ENCODE measurements around the gene PCDHB10.
"Not testable (repeated sequence)": the region's sequence is repeated elsewhere in the genome, so short reads cannot be mapped to it uniquely, and the experiment has no call there.

DNA sequence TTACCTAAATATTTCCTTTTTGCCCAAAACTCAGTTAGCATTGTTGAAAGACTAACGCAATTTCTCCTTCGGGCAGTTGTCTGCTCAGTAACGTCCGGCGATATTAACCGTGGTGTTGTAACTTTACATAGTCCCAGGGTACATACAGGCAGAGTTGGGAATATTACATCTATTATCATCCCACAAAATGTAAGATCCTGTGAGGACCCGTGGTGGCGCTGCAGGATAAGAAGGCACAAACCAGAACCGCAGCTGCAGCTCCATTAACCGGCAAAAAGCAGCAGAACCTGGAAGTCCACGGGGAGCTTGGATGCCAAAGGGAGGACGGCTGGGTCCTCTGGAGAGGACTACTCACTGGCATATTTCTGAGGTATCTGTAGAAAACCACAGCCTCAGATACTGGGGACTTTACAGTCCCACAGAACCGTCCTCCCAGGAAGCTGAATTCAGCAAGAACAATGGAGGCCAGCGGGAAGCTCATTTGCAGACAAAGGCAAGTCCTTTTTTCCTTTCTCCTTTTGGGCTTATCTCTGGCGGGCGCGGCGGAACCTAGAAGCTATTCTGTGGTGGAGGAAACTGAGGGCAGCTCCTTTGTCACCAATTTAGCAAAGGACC, 14.5 kb upstream of the PCDHB10 start, which contains the start of gene PCDHB8:
- not testable (repeated sequence) for TF ChIP-seq NFIC (IDR thresholded peaks at IDR 0.05); MAX (IDR thresholded peaks at IDR 0.05); TEAD4 (IDR thresholded peaks at IDR 0.05); RAD21 (IDR thresholded peaks at IDR 0.05; ENCODE audit: low read depth); YY1 (IDR thresholded peaks at IDR 0.05; ENCODE audit: low read depth); TCF12 (IDR thresholded peaks at IDR 0.05; ENCODE audit: low read depth); EP300 (IDR thresholded peaks at IDR 0.05; ENCODE audit: borderline replicate concordance); CREB1 (IDR thresholded peaks at IDR 0.05; ENCODE audit: low read depth)
- TF ChIP-seq, protein P1, sequence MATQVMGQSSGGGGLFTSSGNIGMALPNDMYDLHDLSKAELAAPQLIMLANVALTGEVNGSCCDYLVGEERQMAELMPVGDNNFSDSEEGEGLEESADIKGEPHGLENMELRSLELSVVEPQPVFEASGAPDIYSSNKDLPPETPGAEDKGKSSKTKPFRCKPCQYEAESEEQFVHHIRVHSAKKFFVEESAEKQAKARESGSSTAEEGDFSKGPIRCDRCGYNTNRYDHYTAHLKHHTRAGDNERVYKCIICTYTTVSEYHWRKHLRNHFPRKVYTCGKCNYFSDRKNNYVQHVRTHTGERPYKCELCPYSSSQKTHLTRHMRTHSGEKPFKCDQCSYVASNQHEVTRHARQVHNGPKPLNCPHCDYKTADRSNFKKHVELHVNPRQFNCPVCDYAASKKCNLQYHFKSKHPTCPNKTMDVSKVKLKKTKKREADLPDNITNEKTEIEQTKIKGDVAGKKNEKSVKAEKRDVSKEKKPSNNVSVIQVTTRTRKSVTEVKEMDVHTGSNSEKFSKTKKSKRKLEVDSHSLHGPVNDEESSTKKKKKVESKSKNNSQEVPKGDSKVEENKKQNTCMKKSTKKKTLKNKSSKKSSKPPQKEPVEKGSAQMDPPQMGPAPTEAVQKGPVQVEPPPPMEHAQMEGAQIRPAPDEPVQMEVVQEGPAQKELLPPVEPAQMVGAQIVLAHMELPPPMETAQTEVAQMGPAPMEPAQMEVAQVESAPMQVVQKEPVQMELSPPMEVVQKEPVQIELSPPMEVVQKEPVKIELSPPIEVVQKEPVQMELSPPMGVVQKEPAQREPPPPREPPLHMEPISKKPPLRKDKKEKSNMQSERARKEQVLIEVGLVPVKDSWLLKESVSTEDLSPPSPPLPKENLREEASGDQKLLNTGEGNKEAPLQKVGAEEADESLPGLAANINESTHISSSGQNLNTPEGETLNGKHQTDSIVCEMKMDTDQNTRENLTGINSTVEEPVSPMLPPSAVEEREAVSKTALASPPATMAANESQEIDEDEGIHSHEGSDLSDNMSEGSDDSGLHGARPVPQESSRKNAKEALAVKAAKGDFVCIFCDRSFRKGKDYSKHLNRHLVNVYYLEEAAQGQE (IDR thresholded peaks at IDR 0.05; ENCODE audit: low read depth) = not testable (repeated sequence)
- TF ChIP-seq, protein P2, sequence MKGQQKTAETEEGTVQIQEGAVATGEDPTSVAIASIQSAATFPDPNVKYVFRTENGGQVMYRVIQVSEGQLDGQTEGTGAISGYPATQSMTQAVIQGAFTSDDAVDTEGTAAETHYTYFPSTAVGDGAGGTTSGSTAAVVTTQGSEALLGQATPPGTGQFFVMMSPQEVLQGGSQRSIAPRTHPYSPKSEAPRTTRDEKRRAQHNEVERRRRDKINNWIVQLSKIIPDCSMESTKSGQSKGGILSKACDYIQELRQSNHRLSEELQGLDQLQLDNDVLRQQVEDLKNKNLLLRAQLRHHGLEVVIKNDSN (IDR thresholded peaks at IDR 0.05) = not testable (repeated sequence)

Measured in Ishikawa (cell line).